Liver (tissue), 9 donors: Measurements from ENCODE around the gene TRIP13. TPM values are rescaled to one million over a fixed set of nuclear protein-coding genes. Genes with fewer than 3 reads are reported as not detected.
"Not testable (repeated sequence)": the region's sequence is repeated elsewhere in the genome, so short reads cannot be mapped to it uniquely, and the experiment has no call there.

ENCODE experiments used
- DNase-seq: peaks from one replicate; pipeline ENCODE4 v3.0.0-alpha.2; 2017; ENCODE audit warnings: low spot score
- H3K27ac ChIP-seq, 2 donors: one replicate each; pipeline ENCODE4 v1.7.0; 2013; ENCODE audit warnings: inconsistent platforms in 2 of 2, low read length in 2 of 2, control low read depth in 1 of 2, low read depth in 1 of 2, mild to moderate bottlenecking in 1 of 2
- H3K27me3 ChIP-seq, 4 donors: one replicate each; pipeline versions ENCODE4 v1.6.1 to v1.7.0; 2013; ENCODE audit warnings: low read length in 3 of 4, inconsistent platforms in 1 of 4, mild to moderate bottlenecking in 1 of 4, moderate library complexity in 1 of 4; ENCODE audit not compliant: control insufficient read depth in 4 of 4, insufficient read depth in 4 of 4
- H3K36me3 ChIP-seq, 4 donors: one replicate each; pipeline versions ENCODE4 v1.6.1 to v1.7.0; 2013; ENCODE audit warnings: low read length in 3 of 4, mild to moderate bottlenecking in 3 of 4, low read depth in 1 of 4, moderate library complexity in 1 of 4; ENCODE audit not compliant: control insufficient read depth in 4 of 4, insufficient read depth in 3 of 4
- H3K4me1 ChIP-seq, 4 donors: one replicate each; pipeline versions ENCODE4 v1.6.1 to v1.7.0; 2013; ENCODE audit warnings: low read length in 3 of 4, mild to moderate bottlenecking in 3 of 4, moderate library complexity in 1 of 4; ENCODE audit not compliant: control insufficient read depth in 4 of 4, insufficient read depth in 4 of 4
- H3K4me3 ChIP-seq, 3 donors: one replicate each; pipeline versions ENCODE4 v1.6.1 to v1.7.0; 2013; ENCODE audit warnings: low read length in 3 of 3, control low read depth in 1 of 3, low read depth in 1 of 3, mild to moderate bottlenecking in 1 of 3
- H3K9ac ChIP-seq, 2 donors: one replicate each; pipeline ENCODE4 v1.7.0; 2013; ENCODE audit warnings: low read length in 2 of 2, mild to moderate bottlenecking in 2 of 2, moderate library complexity in 2 of 2, control low read depth in 1 of 2, low read depth in 1 of 2
- H3K9me3 ChIP-seq, 4 donors: one replicate each; pipeline versions ENCODE4 v1.6.1 to v1.7.0; 2013; ENCODE audit warnings: low read length in 3 of 4; ENCODE audit not compliant: control insufficient read depth in 4 of 4
- FOXA1 ChIP-seq: IDR thresholded peaks from 2 replicates; pipeline ENCODE4 v1.6.1; 2016; ENCODE audit warnings: antibody characterized with exemption
- FOXA2 ChIP-seq: IDR thresholded peaks from 2 replicates; pipeline ENCODE4 v1.6.1; 2016; ENCODE audit warnings: antibody characterized with exemption
- GABPA ChIP-seq, 2 donors: IDR thresholded peaks in 1 of 2; conservative IDR thresholded peaks in 1 of 2; 2 replicates each; pipeline ENCODE4 v1.6.1; 2016; ENCODE audit warnings: antibody characterized with exemption in 2 of 2, mild to moderate bottlenecking in 1 of 2, moderate library complexity in 1 of 2
- HNF4A ChIP-seq, 2 donors: conservative IDR thresholded peaks; 2 replicates each; pipeline ENCODE4 v1.6.1; 2016; ENCODE audit warnings: antibody characterized with exemption in 2 of 2, mild to moderate bottlenecking in 2 of 2
- HNF4G ChIP-seq: IDR thresholded peaks from 2 replicates; pipeline ENCODE4 v1.6.1; 2016; ENCODE audit warnings: antibody characterized with exemption
- RXRA ChIP-seq, 2 donors: IDR thresholded peaks; 2 replicates each; pipeline ENCODE4 v1.6.1; 2017 to 2018; ENCODE audit warnings: antibody characterized with exemption in 2 of 2, mild to moderate bottlenecking in 1 of 2
- YY1 ChIP-seq: IDR thresholded peaks from 2 replicates; pipeline ENCODE4 v1.6.1; 2016; ENCODE audit warnings: antibody characterized with exemption, mild to moderate bottlenecking
- WGBS: extraction: QIAGEN DNeasy Blood & Tissue Kit; methylation state at CpG from one replicate; pipeline ENCODE4 v1.1.7; 2013; 5-methylcytosine and 5-hydroxymethylcytosine counted together
- polyA plus RNA-seq, 2 donors: library from polyadenylated mRNA; stranded (reverse) in 1 of 2; unstranded in 1 of 2; fragments of 200-250 nt in 1 of 2; fragments of >200 nt in 1 of 2; fragmentation: Nextera tagmentation in 1 of 2; extraction: Ambion mirVana in 1 of 2; gene quantifications; one replicate each; pipeline versions ENCODE4 v1.2.1 to v1.2.3, GENCODE V29; 2013 to 2015
- total RNA-seq, 2 donors: library from RNA; depleted of rRNA; stranded (reverse); fragments of >200 nt; gene quantifications; one replicate each; pipeline ENCODE4 v1.2.3, GENCODE V29; 2014
- TF ChIP-seq, protein P1 (sequence below): IDR thresholded peaks from 2 replicates; pipeline ENCODE4 v1.6.1; 2016; ENCODE audit warnings: antibody characterized with exemption
- TF ChIP-seq, protein P2 (sequence below): IDR thresholded peaks from 2 replicates; pipeline ENCODE4 v1.6.1; 2016; ENCODE audit warnings: antibody characterized with exemption, mild to moderate bottlenecking
- donor health status: healthy.
- donor health status: healthy.
- donor health status: healthy.
- donor health status: healthy.
- donor health status: healthy.

The TRIP13 gene
- total and polyA plus RNA-seq, 4 donors, result 0.42 to 12.4 (median 0.84) TPM

GRCh38 chr5:847212-847611 is 45.5 kb upstream of the TRIP13 start:
- not testable (repeated sequence) for H3K27ac ChIP-seq, DNase-seq, H3K4me1 ChIP-seq, H3K36me3 ChIP-seq, H3K9me3 ChIP-seq, H3K9ac ChIP-seq, H3K4me3 ChIP-seq, H3K27me3 ChIP-seq
- WGBS, result 96% methylated on average over 8 of the region's 18 CpGs

- not testable (repeated sequence) for H3K4me1 ChIP-seq, H3K4me3 ChIP-seq, H3K27ac ChIP-seq, H3K27me3 ChIP-seq, H3K9ac ChIP-seq, H3K36me3 ChIP-seq, DNase-seq, H3K9me3 ChIP-seq
- WGBS, result 97% methylated on average over 6 of the region's 7 CpGs
Observed at GRCh38 chr5:847736-848135, 44.9 kb upstream of the TRIP13 start.

GRCh38 chr5:848671-849111 is 44.0 kb upstream of the TRIP13 start:
- H3K27ac ChIP-seq, result no peak overlapping the region

DNA sequence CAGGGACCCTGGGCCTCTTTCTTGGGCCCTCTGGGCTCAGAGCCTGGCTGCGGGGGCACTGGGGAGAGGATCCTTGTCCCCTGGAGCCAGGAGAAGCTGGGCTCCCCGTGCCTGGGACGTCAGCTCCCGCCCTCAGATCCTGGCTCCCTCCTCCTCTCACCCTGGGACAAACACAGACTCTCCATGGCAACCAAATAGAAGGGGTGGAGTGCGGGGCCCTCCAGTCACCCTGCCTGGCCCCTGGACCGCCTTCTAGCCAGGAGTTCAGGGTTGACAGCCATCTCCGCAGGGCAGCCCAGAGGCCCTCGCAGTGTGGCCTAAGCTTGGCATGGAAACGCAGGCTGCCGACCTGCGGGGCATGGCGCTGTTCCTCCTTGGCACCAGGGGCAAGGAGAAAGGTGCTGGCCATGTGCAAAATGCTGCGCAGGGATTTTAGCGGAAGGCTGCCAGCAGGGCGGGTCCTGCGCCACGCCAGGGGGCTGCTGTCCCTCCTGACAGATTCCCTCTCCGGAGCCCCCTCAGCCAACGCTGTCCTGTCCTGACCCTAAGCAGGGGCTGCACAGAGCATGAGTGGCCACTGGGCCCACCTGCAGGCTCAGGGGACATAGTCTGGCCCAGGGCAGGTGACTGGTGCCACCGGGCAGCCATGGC is 42.9 kb upstream of the TRIP13 start:
- no peaks in the 10 kb centered on the region for H3K27me3 ChIP-seq
- H3K4me3 ChIP-seq, result no peak overlapping the region
- no peaks in the 10 kb centered on the region for H3K4me1 ChIP-seq
- no peaks in the 10 kb centered on the region for H3K36me3 ChIP-seq
- no peak overlapping the region for H3K9ac ChIP-seq
- H3K9me3 ChIP-seq, result no peaks in the 10 kb centered on the region
- no peak for TF ChIP-seq YY1
- DNase-seq, result no peak
- WGBS, result 84% methylated on average over 20 of the region's 20 CpGs
- H3K27ac ChIP-seq, result no peak overlapping the region

More at GRCh38 chr5:848671-849111, 44.0 kb upstream of the TRIP13 start:
- DNase-seq, result no peak
- TF ChIP-seq HNF4G, result no peak
- no peak for TF ChIP-seq HNF4A (conservative IDR thresholded peaks at IDR 0.05)
- TF ChIP-seq, protein P1, sequence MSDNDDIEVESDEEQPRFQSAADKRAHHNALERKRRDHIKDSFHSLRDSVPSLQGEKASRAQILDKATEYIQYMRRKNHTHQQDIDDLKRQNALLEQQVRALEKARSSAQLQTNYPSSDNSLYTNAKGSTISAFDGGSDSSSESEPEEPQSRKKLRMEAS, result no peak
- TF ChIP-seq, protein P2, sequence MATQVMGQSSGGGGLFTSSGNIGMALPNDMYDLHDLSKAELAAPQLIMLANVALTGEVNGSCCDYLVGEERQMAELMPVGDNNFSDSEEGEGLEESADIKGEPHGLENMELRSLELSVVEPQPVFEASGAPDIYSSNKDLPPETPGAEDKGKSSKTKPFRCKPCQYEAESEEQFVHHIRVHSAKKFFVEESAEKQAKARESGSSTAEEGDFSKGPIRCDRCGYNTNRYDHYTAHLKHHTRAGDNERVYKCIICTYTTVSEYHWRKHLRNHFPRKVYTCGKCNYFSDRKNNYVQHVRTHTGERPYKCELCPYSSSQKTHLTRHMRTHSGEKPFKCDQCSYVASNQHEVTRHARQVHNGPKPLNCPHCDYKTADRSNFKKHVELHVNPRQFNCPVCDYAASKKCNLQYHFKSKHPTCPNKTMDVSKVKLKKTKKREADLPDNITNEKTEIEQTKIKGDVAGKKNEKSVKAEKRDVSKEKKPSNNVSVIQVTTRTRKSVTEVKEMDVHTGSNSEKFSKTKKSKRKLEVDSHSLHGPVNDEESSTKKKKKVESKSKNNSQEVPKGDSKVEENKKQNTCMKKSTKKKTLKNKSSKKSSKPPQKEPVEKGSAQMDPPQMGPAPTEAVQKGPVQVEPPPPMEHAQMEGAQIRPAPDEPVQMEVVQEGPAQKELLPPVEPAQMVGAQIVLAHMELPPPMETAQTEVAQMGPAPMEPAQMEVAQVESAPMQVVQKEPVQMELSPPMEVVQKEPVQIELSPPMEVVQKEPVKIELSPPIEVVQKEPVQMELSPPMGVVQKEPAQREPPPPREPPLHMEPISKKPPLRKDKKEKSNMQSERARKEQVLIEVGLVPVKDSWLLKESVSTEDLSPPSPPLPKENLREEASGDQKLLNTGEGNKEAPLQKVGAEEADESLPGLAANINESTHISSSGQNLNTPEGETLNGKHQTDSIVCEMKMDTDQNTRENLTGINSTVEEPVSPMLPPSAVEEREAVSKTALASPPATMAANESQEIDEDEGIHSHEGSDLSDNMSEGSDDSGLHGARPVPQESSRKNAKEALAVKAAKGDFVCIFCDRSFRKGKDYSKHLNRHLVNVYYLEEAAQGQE, result no peak
- no peak for TF ChIP-seq GABPA (IDR thresholded peaks at IDR 0.05 in 1 of 2, conservative IDR thresholded peaks at IDR 0.05 in 1 of 2)
- TF ChIP-seq RXRA (IDR thresholded peaks at IDR 0.05), result no peak
- TF ChIP-seq FOXA2, result no peak
- no peak for TF ChIP-seq FOXA1
- H3K4me3 ChIP-seq, result no peak overlapping the region
- no peaks in the 10 kb centered on the region for H3K27me3 ChIP-seq
- 94% methylated on average over 14 of the region's 14 CpGs for WGBS
- no peaks in the 10 kb centered on the region for H3K36me3 ChIP-seq
- H3K4me1 ChIP-seq, result no peaks in the 10 kb centered on the region
- no peak overlapping the region for H3K9ac ChIP-seq
- H3K9me3 ChIP-seq, result no peaks in the 10 kb centered on the region
